AG09309 (cell line): ENCODE measurements around the gene MIDN.

Source experiments
- DNase-seq: peaks from one replicate; pipeline ENCODE4 v3.0.0-alpha.2; 2010; ENCODE audit warnings: low read depth
- H3K4me3 ChIP-seq: 2 replicates; pipeline ENCODE4 v1.5.1; 2011; ENCODE audit warnings: mild to moderate bottlenecking, low read depth, low read length, moderate library complexity; ENCODE audit not compliant: control insufficient read depth
- TF ChIP-seq, protein P1 (sequence below): IDR thresholded peaks from 2 replicates; pipeline ENCODE4 v1.5.1; 2011; ENCODE audit warnings: mild to moderate bottlenecking, low read depth, low read length, inconsistent platforms; ENCODE audit not compliant: insufficient read depth, control insufficient read depth; ENCODE audit errors: missing control alignments

Gene MIDN

DNA sequence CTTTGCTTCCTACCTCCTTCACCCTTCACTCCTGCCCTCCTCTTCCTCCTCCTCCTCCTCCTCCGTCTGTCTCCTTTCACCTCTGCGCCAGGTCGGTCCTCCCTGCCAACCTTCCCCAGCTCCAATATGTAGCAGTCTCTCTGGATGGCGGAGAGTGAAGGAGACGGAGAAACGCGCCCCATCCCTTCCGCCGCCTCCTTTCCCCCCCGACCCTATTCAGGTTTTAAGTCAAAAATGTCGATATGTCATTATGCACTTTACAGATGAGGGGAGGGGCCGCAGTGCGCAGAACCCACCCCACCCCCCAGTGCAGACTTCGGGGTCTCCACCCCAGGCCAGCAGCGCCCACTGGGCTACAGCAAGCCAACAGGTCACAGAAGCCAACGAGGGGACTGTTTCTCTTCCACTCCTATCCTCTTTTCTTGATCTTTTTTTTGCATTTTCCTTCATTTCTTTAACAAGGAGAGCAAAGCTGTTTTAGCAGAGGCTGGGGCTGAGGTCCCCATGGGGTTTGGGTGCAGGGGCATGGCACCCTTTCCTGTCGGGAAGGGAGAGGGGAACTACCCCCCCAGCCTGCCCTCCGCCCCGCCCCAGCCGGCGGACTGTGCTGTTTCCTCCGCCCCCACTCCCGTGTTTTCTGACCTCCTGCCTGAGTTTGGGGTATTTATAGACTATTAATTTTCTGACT, 9.2 kb downstream of the MIDN start:
- no peak for DNase-seq
- H3K4me3 ChIP-seq, result no peak overlapping the region
- TF ChIP-seq, protein P1, sequence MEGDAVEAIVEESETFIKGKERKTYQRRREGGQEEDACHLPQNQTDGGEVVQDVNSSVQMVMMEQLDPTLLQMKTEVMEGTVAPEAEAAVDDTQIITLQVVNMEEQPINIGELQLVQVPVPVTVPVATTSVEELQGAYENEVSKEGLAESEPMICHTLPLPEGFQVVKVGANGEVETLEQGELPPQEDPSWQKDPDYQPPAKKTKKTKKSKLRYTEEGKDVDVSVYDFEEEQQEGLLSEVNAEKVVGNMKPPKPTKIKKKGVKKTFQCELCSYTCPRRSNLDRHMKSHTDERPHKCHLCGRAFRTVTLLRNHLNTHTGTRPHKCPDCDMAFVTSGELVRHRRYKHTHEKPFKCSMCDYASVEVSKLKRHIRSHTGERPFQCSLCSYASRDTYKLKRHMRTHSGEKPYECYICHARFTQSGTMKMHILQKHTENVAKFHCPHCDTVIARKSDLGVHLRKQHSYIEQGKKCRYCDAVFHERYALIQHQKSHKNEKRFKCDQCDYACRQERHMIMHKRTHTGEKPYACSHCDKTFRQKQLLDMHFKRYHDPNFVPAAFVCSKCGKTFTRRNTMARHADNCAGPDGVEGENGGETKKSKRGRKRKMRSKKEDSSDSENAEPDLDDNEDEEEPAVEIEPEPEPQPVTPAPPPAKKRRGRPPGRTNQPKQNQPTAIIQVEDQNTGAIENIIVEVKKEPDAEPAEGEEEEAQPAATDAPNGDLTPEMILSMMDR, result no peak

DNA sequence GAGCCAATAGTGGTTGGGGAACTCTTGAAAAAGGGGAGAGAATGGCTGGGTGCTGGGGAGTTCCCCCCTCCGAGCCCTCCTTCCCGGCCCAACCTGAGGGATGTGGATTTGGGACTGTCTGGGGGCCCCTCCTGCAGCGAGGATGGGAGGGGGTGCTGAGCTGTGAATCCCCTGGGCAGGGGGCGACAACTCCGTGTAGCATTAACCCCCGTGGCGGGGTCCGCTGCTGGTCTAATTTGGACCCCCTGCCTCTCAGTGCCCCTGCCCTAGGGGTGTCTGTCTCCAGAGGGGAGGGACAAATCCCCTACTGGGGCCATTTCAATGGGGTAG, 9.7 kb downstream of the MIDN start:
- TF ChIP-seq, protein P1, result no peak
- H3K4me3 ChIP-seq, result no peak overlapping the region
- no peak for DNase-seq

DNA sequence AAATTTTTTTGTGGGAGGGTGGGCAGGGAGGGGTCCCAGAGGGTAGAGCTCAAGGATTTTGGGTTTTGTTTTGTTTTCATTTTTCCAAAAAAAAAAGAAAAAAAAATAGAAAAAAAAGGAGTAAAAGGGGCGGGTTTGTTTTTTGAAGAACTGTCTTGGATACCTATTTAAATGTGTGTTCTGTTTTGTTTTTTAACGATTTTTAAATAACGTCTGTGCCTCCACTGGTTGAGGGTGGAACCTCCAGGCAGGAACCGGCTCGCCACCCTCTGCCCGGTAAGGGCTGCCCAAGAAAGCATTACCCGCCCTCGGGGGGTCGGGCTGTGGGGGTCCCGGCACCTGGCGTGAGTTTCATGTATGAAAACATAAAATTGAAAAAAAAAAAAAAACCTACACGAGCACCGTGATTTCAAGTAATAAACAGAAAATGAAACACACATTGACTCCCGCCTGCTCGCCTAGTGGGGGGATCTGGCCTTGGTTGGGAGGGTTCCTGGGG, 10.4 kb downstream of the MIDN start:
- H3K4me3 ChIP-seq, result no peak overlapping the region
- TF ChIP-seq, protein P1, result no peak
- DNase-seq, result no peak

DNA sequence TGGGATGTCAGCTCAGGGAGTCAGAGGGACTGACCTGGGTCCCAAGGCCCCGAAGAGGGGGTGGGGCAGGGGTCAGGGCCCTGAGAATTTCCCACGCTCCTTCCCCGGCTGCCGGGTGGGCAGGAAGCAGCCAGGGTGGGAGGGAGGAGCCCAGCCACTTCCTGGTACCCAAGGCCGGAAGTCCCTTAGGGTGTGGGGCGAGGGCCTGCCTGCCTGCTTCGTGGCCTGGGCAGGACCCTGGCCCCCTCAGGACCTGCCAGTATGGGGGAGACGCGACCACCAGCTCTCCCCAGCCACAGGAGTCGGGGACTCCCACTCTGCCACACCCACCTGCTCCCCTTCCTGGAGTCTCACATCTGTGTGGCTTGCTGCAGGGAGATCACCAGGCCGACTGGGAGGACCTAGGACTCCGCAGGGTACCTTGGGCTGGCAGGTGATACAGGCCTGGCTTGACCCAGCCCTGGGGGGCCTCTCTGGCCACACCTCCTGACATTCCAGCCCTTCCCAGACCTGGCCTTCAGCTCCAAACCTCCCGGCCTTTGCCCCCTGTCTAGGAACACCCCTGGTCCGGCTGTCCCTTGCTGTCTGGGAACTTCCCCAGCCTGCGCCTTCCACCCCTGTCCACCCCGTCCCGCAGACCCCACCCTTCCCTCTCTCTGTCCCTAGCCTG, 11.0 kb downstream of the MIDN start:
- TF ChIP-seq, protein P1, result no peak
- H3K4me3 ChIP-seq, result no peak overlapping the region
- DNase-seq, result no peak

DNA sequence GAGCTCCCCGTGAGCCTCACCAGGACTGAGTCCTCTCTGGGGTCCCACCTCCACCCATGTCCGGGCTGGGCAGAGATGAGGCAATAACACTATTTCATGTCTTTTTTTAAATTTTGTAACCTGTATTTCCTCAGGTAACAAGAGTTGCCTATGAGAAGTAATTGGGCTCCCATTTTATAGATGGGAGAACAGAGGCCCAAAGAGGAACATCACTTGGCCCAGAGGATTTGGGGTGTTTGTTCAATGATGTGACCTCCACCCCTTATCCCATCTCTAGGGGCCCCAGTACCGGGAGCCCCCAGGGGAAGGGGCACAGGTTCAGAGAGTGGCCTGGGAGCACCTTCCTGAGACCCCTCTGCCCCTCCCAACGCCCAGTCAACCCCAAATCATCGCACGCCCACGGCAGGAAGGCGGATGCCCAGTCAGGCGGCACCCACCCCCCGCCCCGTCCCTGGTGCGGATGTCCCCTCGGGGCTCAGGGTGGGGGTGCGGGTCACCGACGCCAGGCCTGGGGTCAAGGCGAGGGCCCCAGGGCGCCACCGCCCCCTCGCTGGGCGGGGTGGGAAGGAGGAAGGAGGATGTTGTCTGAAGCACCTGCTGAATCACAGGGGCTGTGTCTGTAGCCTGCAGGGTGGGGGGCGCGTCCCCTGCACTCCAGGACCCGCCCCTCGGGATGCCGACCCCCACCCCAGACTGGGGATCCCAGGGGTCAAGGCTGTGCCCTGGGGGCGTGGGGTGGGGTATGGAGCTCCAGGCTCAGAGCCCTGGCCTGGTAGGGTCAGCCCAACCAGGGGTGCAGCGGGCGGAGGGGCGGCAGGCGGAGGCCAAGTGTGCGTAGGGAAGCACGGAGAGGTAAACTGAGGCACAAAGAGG, 11.7 kb downstream of the MIDN start:
- TF ChIP-seq, protein P1, result no peak
- no peak for DNase-seq
- H3K4me3 ChIP-seq, result peak overlapping the region; percentile 20; the same call in 1 of the 2 replicates

DNA sequence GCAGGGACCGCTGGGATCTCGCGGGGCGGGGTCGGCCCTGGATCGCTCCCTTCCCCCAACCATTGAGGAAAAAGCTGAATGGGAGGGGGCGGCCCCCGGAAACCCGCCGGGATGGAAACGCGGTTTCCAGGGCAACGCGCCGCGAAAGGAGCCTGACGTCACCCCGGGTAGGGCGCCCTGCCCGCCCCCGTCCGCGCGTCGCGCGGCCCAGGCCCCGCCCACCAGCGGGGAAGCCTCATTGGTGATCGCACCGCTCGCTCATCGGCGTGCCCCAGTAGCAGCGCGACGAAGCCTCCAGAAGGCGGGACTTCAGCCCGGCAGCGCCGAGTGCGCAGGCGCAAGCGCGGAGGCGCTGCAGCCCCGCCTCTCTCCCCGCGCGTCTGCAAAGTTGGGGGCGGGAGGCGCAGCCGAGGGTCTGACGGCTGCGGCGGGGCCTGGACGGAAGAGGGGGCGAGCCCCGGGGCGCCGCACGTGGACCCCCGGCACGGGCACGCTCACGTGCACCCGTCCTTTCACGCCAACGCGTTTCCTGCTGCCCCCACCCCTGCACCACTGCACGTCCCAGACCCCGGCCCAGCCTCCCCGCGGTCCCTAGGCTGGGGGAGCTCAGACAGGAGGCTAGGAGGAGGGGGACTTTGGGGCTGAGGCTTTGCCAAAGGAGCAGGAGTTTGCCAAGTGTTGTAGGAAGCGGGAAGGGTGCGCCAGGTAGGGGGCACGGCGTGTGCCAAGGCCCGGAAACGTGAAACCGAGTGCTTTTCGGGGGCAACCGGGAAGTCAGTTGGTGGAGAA, 12.6 kb downstream of the MIDN start:
- H3K4me3 ChIP-seq, result peak overlapping the region; percentile 81
- TF ChIP-seq, protein P1, result no peak
- peak; percentile 80 for DNase-seq
